ENCODE measurements around the gene MRPS14.
"Not testable (repeated sequence)": the region's sequence is repeated elsewhere in the genome, so short reads cannot be mapped to it uniquely, and the experiment has no call there.

MRPS14 gene

GRCh38 chr1:175033953-175034352, 10.7 kb upstream of the MRPS14 start:
- H3K4me1 ChIP-seq (ENCODE audit: control insufficient read depth, low read length) = peaks cover 6% of the 10 kb centered on the region
- H3K79me2 ChIP-seq (ENCODE audit: control insufficient read depth, low read length) = no peaks in the 10 kb centered on the region
- H3K36me3 ChIP-seq (ENCODE audit: control insufficient read depth, low read length) = no peaks in the 10 kb centered on the region
- no peaks in the 10 kb centered on the region for H4K20me1 ChIP-seq (ENCODE audit: control insufficient read depth, insufficient read depth, low read depth, low read length)
- no peaks in the 10 kb centered on the region for H3K9me2 ChIP-seq (replicated peaks; ENCODE audit: control insufficient read depth, low read length)
- peaks cover 35% of the 10 kb centered on the region for H3K27me3 ChIP-seq (ENCODE audit: control insufficient read depth, low read length)
- no peak overlapping the region for H3K4me3 ChIP-seq (ENCODE audit: low read length)
- H3K9me3 ChIP-seq (ENCODE audit: control insufficient read depth, insufficient read depth, low read length) = no peaks in the 10 kb centered on the region
- no peak overlapping the region for H3K4me2 ChIP-seq (ENCODE audit: low read length)
- no peak for TF ChIP-seq CTCF (IDR thresholded peaks at IDR 0.05; ENCODE audit: low read depth, low read length, poor library complexity, severe bottlenecking)
- TF ChIP-seq EZH2phosphoT487 (IDR thresholded peaks at IDR 0.05; ENCODE audit: borderline replicate concordance, low read length) = no peak
- H3K27ac ChIP-seq (ENCODE audit: low read depth, low read length) = no peak overlapping the region
- H3F3A ChIP-seq (ENCODE audit: control insufficient read depth, insufficient read depth) = peaks cover 3% of the 10 kb centered on the region; the same call in 1 of the 2 replicates

- no peak overlapping the region for H3K27ac ChIP-seq (ENCODE audit: low read depth, low read length)
- H3K79me2 ChIP-seq (ENCODE audit: control insufficient read depth, low read length) = peaks cover 37% of the 10 kb centered on the region
- H3K4me3 ChIP-seq (ENCODE audit: low read length) = no peak overlapping the region
- no peak overlapping the region for H3K4me2 ChIP-seq (ENCODE audit: low read length)
- no peak for TF ChIP-seq CTCF (IDR thresholded peaks at IDR 0.05; ENCODE audit: low read depth, low read length, poor library complexity, severe bottlenecking)
- TF ChIP-seq EZH2phosphoT487 (IDR thresholded peaks at IDR 0.05; ENCODE audit: borderline replicate concordance, low read length) = no peak
- H3K9me3 ChIP-seq (ENCODE audit: control insufficient read depth, insufficient read depth, low read length) = no peaks in the 10 kb centered on the region
- H3K4me1 ChIP-seq (ENCODE audit: control insufficient read depth, low read length) = peaks cover 29% of the 10 kb centered on the region
- H4K20me1 ChIP-seq (ENCODE audit: control insufficient read depth, insufficient read depth, low read depth, low read length) = no peaks in the 10 kb centered on the region
- no peaks in the 10 kb centered on the region for H3K27me3 ChIP-seq (ENCODE audit: control insufficient read depth, low read length)
- peaks cover 32% of the 10 kb centered on the region for H3F3A ChIP-seq (ENCODE audit: control insufficient read depth, insufficient read depth)
- H3K36me3 ChIP-seq (ENCODE audit: control insufficient read depth, low read length) = peaks cover 16% of the 10 kb centered on the region
- no peaks in the 10 kb centered on the region for H3K9me2 ChIP-seq (replicated peaks; ENCODE audit: control insufficient read depth, low read length)
Observed at GRCh38 chr1:175024773-175025172, 1.5 kb upstream of the MRPS14 start.

- Histone ChIP-seq H3K4me1 (ENCODE audit: control insufficient read depth, low read length) (peaks cover 22% of the 10 kb centered on the region), H3K27ac (ENCODE audit: low read depth, low read length) (peak overlapping the region; percentile 45), H3K4me3 (ENCODE audit: low read length) (peak overlapping the region; percentile 99), H3K36me3 (ENCODE audit: control insufficient read depth, low read length) (peaks cover 16% of the 10 kb centered on the region), H3F3A (ENCODE audit: control insufficient read depth, insufficient read depth) (peaks cover 28% of the 10 kb centered on the region), H3K79me2 (ENCODE audit: control insufficient read depth, low read length) (peaks cover 42% of the 10 kb centered on the region), H3K4me2 (ENCODE audit: low read length) (peak overlapping the region; percentile 89)
- not testable (repeated sequence) for H3K27me3 ChIP-seq (ENCODE audit: control insufficient read depth, low read length); H3K9me2 ChIP-seq (replicated peaks; ENCODE audit: control insufficient read depth, low read length); H3K9me3 ChIP-seq (ENCODE audit: control insufficient read depth, insufficient read depth, low read length); H4K20me1 ChIP-seq (ENCODE audit: control insufficient read depth, insufficient read depth, low read depth, low read length)
Observed at GRCh38 chr1:175023922-175024242, 657 bp upstream of the MRPS14 start.

GRCh38 chr1:175019524-175019923, 3.7 kb downstream of the MRPS14 start:
- no peak overlapping the region for H3K4me2 ChIP-seq (ENCODE audit: low read length)
- H4K20me1 ChIP-seq (ENCODE audit: control insufficient read depth, insufficient read depth, low read depth, low read length) = no peaks in the 10 kb centered on the region; the same call in 1 of the 2 replicates
- peaks cover 16% of the 10 kb centered on the region for H3K4me1 ChIP-seq (ENCODE audit: control insufficient read depth, low read length)
- no peaks in the 10 kb centered on the region for H3K9me2 ChIP-seq (replicated peaks; ENCODE audit: control insufficient read depth, low read length)
- H3K27me3 ChIP-seq (ENCODE audit: control insufficient read depth, low read length) = no peaks in the 10 kb centered on the region
- H3K36me3 ChIP-seq (ENCODE audit: control insufficient read depth, low read length) = peaks cover 56% of the 10 kb centered on the region
- H3F3A ChIP-seq (ENCODE audit: control insufficient read depth, insufficient read depth) = peaks cover 14% of the 10 kb centered on the region; the same call in 1 of the 2 replicates
- no peaks in the 10 kb centered on the region for H3K9me3 ChIP-seq (ENCODE audit: control insufficient read depth, insufficient read depth, low read length)
- peaks cover 44% of the 10 kb centered on the region for H3K79me2 ChIP-seq (ENCODE audit: control insufficient read depth, low read length)
- TF ChIP-seq CTCF (IDR thresholded peaks at IDR 0.05; ENCODE audit: low read depth, low read length, poor library complexity, severe bottlenecking) (no peak), EZH2phosphoT487 (IDR thresholded peaks at IDR 0.05; ENCODE audit: borderline replicate concordance, low read length) (no peak)
- H3K4me3 ChIP-seq (ENCODE audit: low read length) = no peak overlapping the region
- no peak overlapping the region for H3K27ac ChIP-seq (ENCODE audit: low read depth, low read length)
